PC-9 (cell line): ENCODE data around the gene EML6. TPM values are rescaled to one million over a fixed set of nuclear protein-coding genes. Genes with fewer than 3 reads are reported as not detected.

Experiments used
- BruUV-seq: library from RNA; stranded (reverse); fragments of 400-500 nt; replicated peaks from 2 replicates; lab custom pipeline; 2021; lab: Mats Ljungman, UMichigan
- CTCF ChIA-PET: fragments of 300-600 bp; sonication (Branson Sonifier 250); formaldehyde crosslinking; loops from one replicate; lab custom pipeline; 2022; ENCODE audit warnings: antibody characterized with exemption; lab: Charles Lee
- POLR2A ChIA-PET: fragments of 300-600 bp; sonication (Branson Sonifier 250); formaldehyde crosslinking; loops from one replicate; lab custom pipeline; 2022; ENCODE audit warnings: antibody characterized with exemption; ENCODE audit not compliant: unreplicated experiment; lab: Charles Lee
- DNase-seq, 2 experiments: peaks; one replicate each; pipeline versions ENCODE4 v3.0.0 to v3.0.0-alpha.2; 2015 to 2022; ENCODE audit warnings: mixed read lengths in 1 of 2
- H2AFZ ChIP-seq: fragments of 200-600 bp; sonication (generic); 2 replicates; pipeline ENCODE4 v1.8.1; 2017; ENCODE audit warnings: antibody characterized with exemption
- H3F3A ChIP-seq: fragments of 200-600 bp; sonication (generic); 2 replicates; pipeline ENCODE4 v1.8.1; 2017; ENCODE audit warnings: antibody characterized with exemption, mild to moderate bottlenecking, low read depth; ENCODE audit not compliant: insufficient read depth
- H3K27ac ChIP-seq: fragments of 200-600 bp; sonication (generic); 2 replicates; pipeline ENCODE4 v1.6.1; 2016; ENCODE audit warnings: mixed run types
- H3K27me3 ChIP-seq: fragments of 200-600 bp; sonication (generic); 2 replicates; pipeline ENCODE4 v1.6.1; 2016; ENCODE audit warnings: low read depth, mixed run types; ENCODE audit not compliant: insufficient read depth
- H3K36me3 ChIP-seq: fragments of 200-600 bp; sonication (generic); 2 replicates; pipeline ENCODE4 v1.6.1; 2016; ENCODE audit warnings: low read depth, mixed run types
- H3K4me1 ChIP-seq: fragments of 200-600 bp; sonication (generic); replicated peaks from 2 replicates; pipeline ENCODE4 v1.6.1; 2016; ENCODE audit warnings: mixed run types; ENCODE audit not compliant: insufficient read depth
- H3K4me2 ChIP-seq: fragments of 200-600 bp; sonication (generic); 2 replicates; pipeline ENCODE4 v1.6.1; 2017; ENCODE audit warnings: mixed run types
- H3K4me3 ChIP-seq: fragments of 200-600 bp; sonication (generic); 2 replicates; pipeline ENCODE4 v1.6.1; 2016; ENCODE audit warnings: mixed run types
- H3K79me2 ChIP-seq: fragments of 200-600 bp; sonication (generic); 2 replicates; pipeline ENCODE4 v1.6.1; 2017; ENCODE audit warnings: low read depth, mixed run types
- H3K9me2 ChIP-seq: fragments of 200-600 bp; sonication (generic); 2 replicates; pipeline ENCODE4 v1.8.1; 2017; ENCODE audit warnings: mild to moderate bottlenecking; ENCODE audit not compliant: insufficient read depth
- H3K9me3 ChIP-seq: fragments of 200-600 bp; sonication (generic); 2 replicates; pipeline ENCODE4 v1.8.1; 2016; ENCODE audit warnings: low read depth; ENCODE audit not compliant: insufficient read depth
- H4K20me1 ChIP-seq: fragments of 200-600 bp; sonication (generic); 2 replicates; pipeline ENCODE4 v1.8.1; 2017; ENCODE audit not compliant: insufficient read depth
- EZH2 ChIP-seq: fragments of 200-600 bp; sonication (generic); IDR thresholded peaks from 2 replicates; pipeline ENCODE4 v1.8.0; 2017; ENCODE audit warnings: antibody characterized with exemption, low read depth
- intact Hi-C: fragments of 100-400 bp; cut with micrococcal nuclease; formaldehyde crosslinking; loops from one replicate; pipeline ENCODE4 v1.10.0; 2022; ENCODE audit not compliant: unreplicated experiment
- total RNA-seq: library from RNA; stranded (reverse); gene quantifications from 2 replicates; pipeline ENCODE4 v1.2.3, GENCODE V29; 2021
- TF ChIP-seq, protein P1 (sequence below): fragments of 200-600 bp; sonication (generic); conservative IDR thresholded peaks from 2 replicates; pipeline ENCODE4 v1.6.1; 2017; ENCODE audit warnings: mixed run types, antibody characterized with exemption, mild to moderate bottlenecking, moderate library complexity

Gene EML6
- total RNA-seq, 1 experiment from 2014 or later: 3.7 TPM

DNA sequence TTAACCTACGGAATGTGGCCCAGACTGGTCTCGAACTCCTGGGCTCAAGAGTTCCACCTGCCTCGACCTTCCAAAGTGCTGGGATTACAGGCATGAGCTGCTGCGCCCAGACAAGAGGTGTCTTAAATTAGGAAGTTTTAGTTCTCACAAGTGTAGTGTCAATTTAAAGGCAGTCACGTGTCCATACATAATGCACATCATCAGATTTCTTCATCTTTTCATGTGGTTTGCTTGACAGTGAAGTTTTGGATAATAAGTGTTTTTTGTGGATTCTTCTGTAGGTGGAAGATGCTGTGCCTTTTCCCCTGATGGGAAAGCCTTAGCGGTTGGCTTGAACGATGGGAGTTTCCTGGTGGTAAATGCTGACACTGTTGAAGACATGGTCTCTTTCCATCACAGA lies 179.3 kb downstream of the EML6 start:
- H3K79me2 ChIP-seq: no peaks in the 10 kb centered on the region
- intact Hi-C loops: loop anchor here (10.0 kb wide), 1 partner anchor 112 kb away; no protein-coding TSS in a partner anchor

DNA sequence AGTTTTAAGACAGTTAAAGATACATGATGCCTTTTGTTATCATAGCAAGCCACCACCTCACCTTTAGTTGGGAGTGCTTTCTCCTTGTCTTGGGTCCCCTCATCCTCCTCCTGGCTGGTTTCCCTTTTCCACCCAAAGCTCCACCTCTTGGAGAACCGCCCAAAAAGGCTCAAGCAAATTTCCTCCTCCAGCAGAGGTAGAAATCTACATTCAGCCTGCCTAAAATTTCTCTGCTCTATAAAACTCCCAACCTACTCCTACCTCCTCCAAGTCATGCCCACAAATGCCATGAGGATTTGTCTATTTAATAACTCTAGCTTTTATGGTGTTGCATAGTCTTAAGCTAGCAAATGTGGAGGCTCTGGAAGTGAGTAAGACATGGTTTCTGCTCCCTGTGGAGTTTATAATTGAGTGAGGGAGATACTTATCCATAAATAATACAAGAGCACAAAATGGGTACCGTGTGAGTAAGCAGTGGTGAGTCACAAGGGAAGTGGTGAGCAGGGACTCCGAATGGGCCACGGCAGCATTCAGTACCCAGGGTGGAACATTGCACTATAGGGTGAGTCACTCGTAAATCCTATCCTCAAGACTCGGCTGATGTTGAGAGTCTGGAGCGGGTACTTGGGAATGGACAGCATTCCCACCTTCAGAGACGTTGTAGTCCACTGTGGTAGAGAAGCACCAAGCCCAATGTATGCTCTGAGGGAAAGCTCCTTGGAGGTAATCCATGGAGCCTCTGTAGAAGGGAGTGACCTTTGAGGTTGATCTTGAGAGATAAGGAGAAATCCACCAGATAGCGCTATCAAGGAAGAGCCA lies 180.5 kb downstream of the EML6 start:
- H3K4me1 ChIP-seq: peaks cover 24% of the 10 kb centered on the region
- H3F3A ChIP-seq: peaks cover 20% of the 10 kb centered on the region; the same call in 1 of the 2 replicates
- TF ChIP-seq, protein P1, sequence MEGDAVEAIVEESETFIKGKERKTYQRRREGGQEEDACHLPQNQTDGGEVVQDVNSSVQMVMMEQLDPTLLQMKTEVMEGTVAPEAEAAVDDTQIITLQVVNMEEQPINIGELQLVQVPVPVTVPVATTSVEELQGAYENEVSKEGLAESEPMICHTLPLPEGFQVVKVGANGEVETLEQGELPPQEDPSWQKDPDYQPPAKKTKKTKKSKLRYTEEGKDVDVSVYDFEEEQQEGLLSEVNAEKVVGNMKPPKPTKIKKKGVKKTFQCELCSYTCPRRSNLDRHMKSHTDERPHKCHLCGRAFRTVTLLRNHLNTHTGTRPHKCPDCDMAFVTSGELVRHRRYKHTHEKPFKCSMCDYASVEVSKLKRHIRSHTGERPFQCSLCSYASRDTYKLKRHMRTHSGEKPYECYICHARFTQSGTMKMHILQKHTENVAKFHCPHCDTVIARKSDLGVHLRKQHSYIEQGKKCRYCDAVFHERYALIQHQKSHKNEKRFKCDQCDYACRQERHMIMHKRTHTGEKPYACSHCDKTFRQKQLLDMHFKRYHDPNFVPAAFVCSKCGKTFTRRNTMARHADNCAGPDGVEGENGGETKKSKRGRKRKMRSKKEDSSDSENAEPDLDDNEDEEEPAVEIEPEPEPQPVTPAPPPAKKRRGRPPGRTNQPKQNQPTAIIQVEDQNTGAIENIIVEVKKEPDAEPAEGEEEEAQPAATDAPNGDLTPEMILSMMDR: no peak
- TF ChIP-seq EZH2: no peak
- peak overlapping the region; percentile 85 for H3K27ac ChIP-seq
- no peak overlapping the region; the same call in 1 of the 2 replicates for H3K4me3 ChIP-seq
- intact Hi-C loops: loop anchor here (2.0 to 10.0 kb wide), 2 partner anchors 111 to 147 kb away; partner anchors contain the start of gene RTN4
- H2AFZ ChIP-seq: peak overlapping the region; percentile 61
- H3K27me3 ChIP-seq: no peaks in the 10 kb centered on the region
- CTCF ChIA-PET: no interaction called here
- BruUV-seq: TSS peak; percentile 55
- no peaks in the 10 kb centered on the region for H3K9me2 ChIP-seq
- no peaks in the 10 kb centered on the region for H4K20me1 ChIP-seq
- POLR2A ChIA-PET: interaction anchor here (0.6 kb wide), 1 partner anchor 615 kb away, joined by 5 read pairs; the partner anchor contains the start of gene CFAP36
- H3K9me3 ChIP-seq: no peaks in the 10 kb centered on the region; the same call in 1 of the 2 replicates
- peak; percentile 71 to 97 for DNase-seq
- no peaks in the 10 kb centered on the region for H3K79me2 ChIP-seq
- H3K4me2 ChIP-seq: peak overlapping the region; percentile 57
- H3K36me3 ChIP-seq: 0 out of 2 replicates have a peak, but pooled peaks cover 4% of the 10 kb centered on the region

More for the DNA sequence above, 179.3 kb downstream of the EML6 start:
- no peak overlapping the region for H3K4me3 ChIP-seq
- H3K27me3 ChIP-seq: no peaks in the 10 kb centered on the region
- no peak overlapping the region for H2AFZ ChIP-seq
- H3K9me2 ChIP-seq: no peaks in the 10 kb centered on the region
- peaks cover 20% of the 10 kb centered on the region; the same call in 1 of the 2 replicates for H3F3A ChIP-seq
- no peaks in the 10 kb centered on the region; the same call in 1 of the 2 replicates for H3K9me3 ChIP-seq
- no peak for DNase-seq
- H3K27ac ChIP-seq: peak overlapping the region; percentile 85
- CTCF ChIA-PET: interaction anchor here (0.6 kb wide), 1 partner anchor 370 kb away, joined by 4 read pairs; no protein-coding TSS in a partner anchor
- TF ChIP-seq EZH2: no peak
- TF ChIP-seq, protein P1: no peak
- H3K36me3 ChIP-seq: 0 out of 2 replicates have a peak, but pooled peaks cover 4% of the 10 kb centered on the region
- no peaks in the 10 kb centered on the region for H4K20me1 ChIP-seq
- POLR2A ChIA-PET: no interaction called here
- H3K4me1 ChIP-seq: peaks cover 24% of the 10 kb centered on the region
- H3K4me2 ChIP-seq: no peak overlapping the region
- BruUV-seq: no TSS peak

DNA sequence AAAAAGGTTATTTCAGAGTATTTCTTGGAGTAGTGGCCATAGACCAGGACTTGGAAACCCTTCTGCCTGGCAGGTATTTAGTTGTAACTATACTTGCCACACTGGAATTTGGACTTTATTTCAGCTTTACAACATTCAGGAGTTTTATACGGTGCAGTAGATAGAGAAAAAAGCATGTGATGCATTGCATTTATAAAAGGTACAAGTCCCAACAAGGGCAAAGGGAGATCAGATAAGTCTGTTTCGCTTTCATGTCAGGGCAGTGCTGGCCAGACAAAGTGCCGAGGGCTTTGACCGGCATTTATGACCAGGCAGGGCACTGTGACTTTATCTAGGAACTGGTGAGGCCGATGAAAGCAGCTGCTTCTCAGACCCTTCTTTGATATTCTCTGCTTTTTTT lies 181.4 kb downstream of the EML6 start:
- ChIA-PET CTCF (no interaction called here), POLR2A (no interaction called here)
- H3K4me1 ChIP-seq: peaks cover 24% of the 10 kb centered on the region
- H3K36me3 ChIP-seq: 0 out of 2 replicates have a peak, but pooled peaks cover 4% of the 10 kb centered on the region
- no peaks in the 10 kb centered on the region for H3K27me3 ChIP-seq
- TF ChIP-seq EZH2: no peak
- TF ChIP-seq, protein P1: no peak
- no peaks in the 10 kb centered on the region; the same call in 1 of the 2 replicates for H3K9me3 ChIP-seq
- H3K27ac ChIP-seq: peak overlapping the region; percentile 85; the same call in 1 of the 2 replicates
- DNase-seq: peak in 1 of 2 experiments; percentile 29
- no peaks in the 10 kb centered on the region for H4K20me1 ChIP-seq
- H3K4me2 ChIP-seq: no peak overlapping the region
- no peaks in the 10 kb centered on the region for H3K79me2 ChIP-seq
- no peak overlapping the region for H3K4me3 ChIP-seq
- intact Hi-C loops: loop anchor here (2.0 to 10.0 kb wide), 2 partner anchors 110 to 146 kb away; partner anchors contain the start of gene RTN4
- peaks cover 20% of the 10 kb centered on the region; the same call in 1 of the 2 replicates for H3F3A ChIP-seq
- no TSS peak for BruUV-seq
- H2AFZ ChIP-seq: no peak overlapping the region
- no peaks in the 10 kb centered on the region for H3K9me2 ChIP-seq
